ENCODE data around the gene CCR6.

The CCR6 gene

DNA sequence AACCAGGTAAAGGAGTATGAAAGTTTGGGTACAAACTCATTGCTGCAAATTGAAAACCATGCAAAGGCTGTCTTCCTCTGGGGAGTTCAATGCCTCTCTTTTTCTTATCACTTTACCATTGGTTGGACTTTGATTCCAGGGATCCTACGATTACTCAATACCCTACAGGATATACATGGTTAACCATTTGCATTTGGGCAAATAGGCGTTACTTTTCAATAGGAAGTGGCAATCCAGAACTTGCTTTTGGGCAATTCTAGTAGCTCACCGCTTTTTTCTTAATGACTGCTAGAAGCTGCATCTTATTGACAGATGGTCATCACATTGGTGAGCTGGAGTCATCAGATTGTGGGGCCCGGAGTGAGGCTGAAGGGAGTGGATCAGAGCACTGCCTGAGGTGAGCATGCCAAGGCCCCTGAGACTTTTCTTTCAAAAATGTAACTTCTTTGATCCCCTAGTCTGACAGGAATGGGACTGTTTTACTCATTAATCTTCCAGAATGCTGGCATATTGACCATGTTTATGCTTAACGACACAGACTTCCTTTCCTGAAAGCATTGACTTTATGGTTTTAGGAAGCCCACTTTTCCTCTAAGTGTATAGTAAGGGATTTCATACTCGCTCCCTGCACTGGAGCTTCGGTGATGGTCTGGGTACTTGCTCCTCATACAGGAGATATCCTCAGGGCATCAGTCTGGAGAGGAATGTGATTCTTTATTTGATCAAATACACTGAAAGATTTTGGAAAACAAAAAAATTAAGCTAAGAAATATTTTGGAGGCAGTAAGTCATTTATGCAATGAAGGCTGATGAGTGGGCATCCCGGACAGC is at the start of gene CCR6:
TSS of gene CCR6 (plus strand) at position 270 of the 831 bp plus-strand sequence. CDS start 13,039 bp downstream, outside the sequence.
- no peak for DNase-seq

GRCh38 chr6:167073679-167074274 is 49.1 kb upstream of the CCR6 start:
- DNase-seq: no peak

- no peak for DNase-seq
Observed at GRCh38 chr6:167077241-167077932, 45.5 kb upstream of the CCR6 start.

DNA sequence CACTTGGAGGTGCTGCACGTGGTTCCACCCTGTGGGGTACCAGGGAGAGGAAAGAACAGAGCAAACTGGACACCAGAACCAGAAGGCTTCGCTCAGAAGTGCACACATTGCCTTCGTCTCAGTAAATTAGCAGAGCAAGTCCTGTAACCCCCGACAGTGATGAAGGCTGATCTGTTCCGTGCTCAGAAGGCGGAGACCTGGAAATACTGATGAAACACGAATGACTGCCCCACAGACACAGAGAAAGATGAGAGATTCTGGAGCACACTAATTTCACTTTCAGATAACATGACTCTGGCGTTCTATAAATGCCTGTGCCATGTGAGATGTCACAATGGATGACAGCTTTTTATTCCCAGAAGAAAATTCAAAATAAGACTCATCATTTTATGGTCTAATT is 44.2 kb upstream of the CCR6 start:
- no peak for DNase-seq

GRCh38 chr6:167079853-167080297 is 43.0 kb upstream of the CCR6 start:
- DNase-seq: no peak

- DNase-seq: no peak
Observed at GRCh38 chr6:167087857-167088354, 35.0 kb upstream of the CCR6 start.

- peak; percentile 78 for DNase-seq
Observed at GRCh38 chr6:167088741-167089140, 34.2 kb upstream of the CCR6 start.

DNA sequence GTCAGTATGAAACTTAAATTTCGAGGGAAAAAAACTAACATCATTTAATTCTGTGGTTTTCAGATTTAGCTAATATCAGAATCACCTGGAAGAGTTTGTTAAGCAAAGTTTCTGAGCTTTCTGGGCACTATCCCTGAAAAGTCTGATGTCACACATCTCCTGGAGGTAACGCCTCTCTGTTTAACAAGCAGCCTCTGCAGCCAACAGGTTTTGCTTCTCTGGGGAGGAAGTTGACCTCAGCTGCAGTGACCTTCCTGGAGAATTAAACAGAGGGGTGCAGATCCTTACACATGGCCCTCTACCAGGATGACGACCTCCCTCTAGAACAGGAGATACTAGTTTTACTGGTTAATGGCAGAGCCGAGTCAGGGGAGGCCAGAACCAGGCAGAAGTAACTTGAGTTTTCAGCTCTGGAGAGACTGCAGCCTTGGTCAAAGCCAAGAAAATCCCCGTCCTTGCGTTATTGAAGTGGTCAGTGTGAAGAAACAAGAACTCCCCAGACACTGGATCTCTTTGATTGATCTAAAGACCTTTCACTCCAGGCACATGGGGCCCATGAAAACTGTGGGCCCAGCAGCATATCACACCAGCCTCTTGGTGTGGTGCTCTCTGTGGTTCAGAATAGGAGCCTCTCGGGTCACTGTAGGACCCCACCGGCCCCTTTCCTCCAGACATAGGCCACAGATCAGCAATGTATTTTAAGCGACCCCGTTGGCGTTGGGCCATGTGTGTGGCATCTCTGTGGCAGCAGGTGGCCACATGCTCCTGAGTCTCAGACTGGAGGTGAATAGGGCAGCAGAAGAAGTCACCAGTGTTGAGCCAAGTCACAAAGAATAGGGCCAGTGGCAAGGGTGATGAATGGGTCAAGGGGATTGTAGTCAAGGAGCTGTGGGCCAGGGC is 33.4 kb upstream of the CCR6 start:
- DNase-seq: no peak

DNA sequence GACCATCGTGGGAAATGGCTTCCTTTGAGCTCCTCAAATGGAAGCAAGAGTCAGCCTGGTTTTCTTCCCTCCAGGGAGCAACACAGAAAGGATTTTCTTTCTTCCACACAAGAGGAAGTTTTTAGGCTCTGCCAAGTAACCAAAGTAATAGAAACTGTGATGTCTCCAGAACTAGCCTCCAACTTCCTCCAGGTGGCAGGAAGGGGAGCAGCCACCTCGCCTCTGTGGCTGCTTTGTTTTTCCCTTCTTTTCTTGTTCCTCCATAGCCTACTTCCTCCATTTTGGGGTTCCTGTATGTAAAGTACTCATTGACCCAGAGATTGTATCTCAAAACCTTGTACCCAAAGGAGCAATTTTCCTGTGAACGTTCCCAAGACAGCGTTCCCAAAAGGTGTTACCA is 32.7 kb upstream of the CCR6 start:
- DNase-seq: no peak

GRCh38 chr6:167091026-167091804 is 31.7 kb upstream of the CCR6 start:
- DNase-seq: no peak

DNA sequence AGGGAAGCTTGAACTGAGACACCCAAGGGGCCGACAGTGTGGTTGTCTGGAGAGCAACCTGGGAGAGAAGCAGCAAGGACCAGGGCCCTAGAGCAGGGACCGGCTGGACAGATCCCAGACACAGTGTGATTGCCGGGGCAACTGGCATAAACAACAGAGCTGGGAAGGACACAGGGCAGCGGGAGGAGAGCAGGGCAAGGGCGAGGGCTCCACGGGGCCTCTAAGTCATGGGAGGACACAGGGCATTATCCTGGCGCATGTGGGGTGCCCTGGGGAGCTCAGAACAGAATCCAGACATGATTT is 31.1 kb upstream of the CCR6 start:
- no peak for DNase-seq

- no peak for DNase-seq
Observed at GRCh38 chr6:167092672-167093339, 30.1 kb upstream of the CCR6 start.

DNA sequence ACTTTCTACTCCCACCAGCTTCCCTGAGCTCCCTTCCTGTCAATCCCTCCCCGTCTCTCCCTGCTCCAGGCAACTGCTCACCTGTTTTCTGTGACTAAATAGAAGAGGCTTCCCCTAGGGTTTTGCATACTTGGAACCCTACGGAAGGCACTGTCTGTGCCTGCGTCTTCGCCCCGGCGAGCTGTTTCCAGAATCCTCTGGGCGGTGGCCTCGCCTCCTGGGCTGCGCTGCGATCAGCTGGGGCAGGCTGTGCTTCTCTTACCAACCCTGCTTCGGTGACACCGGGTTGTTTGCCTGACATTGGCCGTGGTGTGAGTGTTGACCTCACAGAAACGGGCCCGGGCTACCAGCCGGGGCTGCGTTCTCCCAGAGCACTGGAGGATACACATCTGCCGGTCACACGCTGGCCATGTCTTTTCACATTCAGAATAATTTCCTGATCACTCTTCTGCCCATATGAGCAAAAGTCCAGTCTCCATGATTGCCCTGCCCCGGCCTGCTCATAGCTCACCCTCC is 29.4 kb upstream of the CCR6 start:
- DNase-seq: no peak

GRCh38 chr6:167093922-167094432 is 28.9 kb upstream of the CCR6 start:
- no peak for DNase-seq

DNA sequence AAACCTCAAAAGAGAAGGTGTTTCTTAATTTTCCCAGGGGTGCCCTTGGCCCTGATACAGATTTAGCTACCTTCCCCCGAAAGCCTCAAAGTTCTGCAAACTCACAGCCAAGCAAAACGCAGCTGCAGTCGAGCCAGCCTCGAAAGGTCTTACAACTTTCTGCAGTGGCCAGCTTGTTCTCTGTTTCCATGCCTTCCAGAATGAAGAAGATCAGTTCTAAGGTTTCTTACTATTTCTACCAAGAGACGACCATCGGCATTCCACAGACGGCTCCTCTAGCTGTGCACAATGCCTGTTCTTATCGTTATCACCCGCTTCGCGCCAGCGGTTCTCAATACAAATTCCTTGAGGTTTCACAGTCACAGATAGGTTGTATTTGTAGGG is 28.5 kb upstream of the CCR6 start:
- DNase-seq: no peak

DNA sequence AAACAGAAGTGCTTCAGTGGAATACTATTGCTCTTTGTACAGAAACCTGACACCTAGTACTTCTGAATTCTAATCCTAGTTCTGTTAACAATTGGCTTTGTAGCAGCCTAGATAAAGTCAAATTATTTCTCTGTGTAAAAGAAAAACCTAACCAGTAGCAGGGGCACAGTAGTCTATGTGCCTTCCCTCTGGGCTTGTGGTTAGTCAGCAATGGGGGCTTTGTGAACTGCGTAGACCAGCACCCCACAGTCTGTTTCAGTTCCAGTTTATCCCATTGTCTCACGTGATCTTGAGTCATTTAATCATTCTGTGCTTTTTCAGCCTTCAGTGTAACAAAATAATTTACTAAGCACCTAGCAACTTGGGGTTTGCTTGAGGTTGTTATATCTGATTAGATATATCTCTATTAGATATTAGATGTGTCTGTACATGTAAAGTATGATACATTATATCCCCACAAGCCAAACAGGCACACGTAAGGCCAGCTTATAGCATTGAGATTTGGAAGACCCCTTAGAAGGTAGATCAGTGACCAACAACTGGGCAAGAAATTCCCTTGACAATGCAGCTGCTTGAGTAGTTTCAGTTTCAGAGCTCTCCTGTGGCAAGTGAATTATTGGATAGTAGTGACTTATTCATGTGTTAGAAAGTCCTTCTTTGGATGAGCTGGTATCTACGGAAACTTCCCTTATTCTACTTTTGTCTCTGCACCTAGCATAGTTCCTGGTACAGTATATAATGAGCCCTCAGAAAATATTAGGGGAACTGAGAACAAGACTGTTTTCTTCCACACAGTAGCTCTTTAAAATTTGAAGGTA is 27.9 kb upstream of the CCR6 start:
- DNase-seq: no peak

GRCh38 chr6:167095888-167096287 is 27.0 kb upstream of the CCR6 start:
- DNase-seq: no peak

- DNase-seq: no peak
Observed at GRCh38 chr6:167096991-167097390, 25.9 kb upstream of the CCR6 start.

GRCh38 chr6:167097770-167098169 is 25.1 kb upstream of the CCR6 start:
- DNase-seq: no peak

- peak; percentile 7 for DNase-seq
Observed at GRCh38 chr6:167098825-167099225, 24.1 kb upstream of the CCR6 start.

Measured in NCI-H2171 treated with DMSO at 0.1 percent for 48 hours (cell line).